Esophagus muscularis mucosa (tissue), 3 donors: ENCODE results near the gene POMT1.

Source experiments
- CTCF ChIP-seq, 3 experiments: fragments of 200-600 bp in 2 of 3; fragments of 450-650 bp in 1 of 3; sonication (generic) in 2 of 3; IDR thresholded peaks; one replicate each; pipeline ENCODE4 v1.5.1; 2017 to 2019; ENCODE audit warnings: antibody characterized with exemption in 3 of 3, mild to moderate bottlenecking in 2 of 3, moderate library complexity in 1 of 3
- POLR2A ChIP-seq: fragments of 450-650 bp; IDR thresholded peaks from one replicate; pipeline ENCODE4 v1.6.1; 2017; ENCODE audit warnings: antibody characterized with exemption, moderate library complexity, mild to moderate bottlenecking, low read depth
- POLR2AphosphoS5 ChIP-seq, 2 donors: sonication (generic); formaldehyde crosslinking; IDR thresholded peaks; one replicate each; pipeline ENCODE4 v1.6.1; 2017; ENCODE audit warnings: antibody characterized with exemption in 2 of 2

GRCh38 chr9:131528186-131528585, 25.5 kb downstream of the POMT1 start:
- no peak for TF ChIP-seq CTCF (IDR thresholded peaks at IDR 0.05)
- no peak for TF ChIP-seq POLR2A
- TF ChIP-seq POLR2AphosphoS5 (IDR thresholded peaks at IDR 0.05): no peak
